Hippocampal formation (tissue), 2 donors: ENCODE measurements around the gene NCOA6.
"Not testable (repeated sequence)": the region's sequence is repeated elsewhere in the genome, so short reads cannot be mapped to it uniquely, and the experiment has no call there.

Experiments used
- DNase-seq, 2 donors: peaks; one replicate each; lab custom pipeline; 2025; lab: John Stamatoyannopoulos, UW

NCOA6 gene

DNA sequence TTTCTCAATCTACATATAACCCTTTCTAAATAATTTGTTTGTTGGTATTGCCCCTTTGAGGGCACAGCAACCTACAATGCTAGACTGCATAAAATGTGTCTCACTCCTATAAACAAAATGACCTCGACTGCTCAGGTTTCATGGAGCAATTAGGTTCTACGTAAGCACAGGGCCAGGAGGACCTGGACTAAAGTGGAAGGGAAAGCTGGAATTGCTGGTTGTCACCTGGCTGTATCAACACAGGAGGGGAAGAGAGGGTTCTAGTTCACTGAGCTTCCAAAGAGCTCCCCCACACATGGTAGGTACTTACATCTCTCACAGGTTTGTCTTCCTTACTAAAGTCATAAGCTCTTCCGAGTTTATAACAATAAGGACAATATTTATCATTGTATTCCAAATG is 51.0 kb downstream of the NCOA6 start:
- no peak for DNase-seq

DNA sequence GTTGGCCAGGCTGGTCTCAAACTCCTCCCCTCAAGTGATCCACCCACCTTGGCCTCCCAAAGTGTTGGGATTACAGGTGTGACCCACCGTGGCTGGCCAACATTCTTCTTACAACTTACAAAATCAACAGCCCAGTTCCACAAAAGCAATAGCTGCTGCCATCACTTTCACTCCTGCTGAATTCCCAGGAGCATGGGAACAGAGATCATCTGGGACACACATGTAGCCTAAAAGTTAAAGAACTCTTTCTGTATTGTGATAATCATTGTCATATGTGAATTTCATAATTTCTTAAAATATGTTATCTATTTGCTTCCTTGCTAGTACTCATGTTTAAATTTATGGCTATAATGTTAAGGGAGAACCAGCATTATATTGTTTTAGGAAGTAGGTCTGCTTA is 51.7 kb downstream of the NCOA6 start:
- no peak for DNase-seq

DNA sequence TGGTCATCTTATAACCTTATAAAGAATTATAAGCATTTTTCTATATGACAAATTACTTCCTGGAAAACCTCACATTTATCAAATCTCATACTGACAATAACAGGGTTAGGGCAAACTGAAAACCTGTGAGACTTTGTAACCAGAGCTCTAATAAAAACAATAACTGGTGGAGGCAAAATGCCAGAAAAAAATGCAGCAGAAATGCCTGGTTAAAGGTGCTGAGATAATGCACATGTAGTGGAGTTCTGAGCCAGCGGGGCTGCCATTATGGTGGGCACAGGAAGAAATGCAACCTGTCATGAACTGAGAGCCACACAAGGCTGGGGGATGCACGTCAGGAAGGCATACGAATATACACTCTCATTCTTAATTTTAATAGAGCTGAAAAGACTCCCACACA is 53.0 kb downstream of the NCOA6 start:
- no peak for DNase-seq

DNA sequence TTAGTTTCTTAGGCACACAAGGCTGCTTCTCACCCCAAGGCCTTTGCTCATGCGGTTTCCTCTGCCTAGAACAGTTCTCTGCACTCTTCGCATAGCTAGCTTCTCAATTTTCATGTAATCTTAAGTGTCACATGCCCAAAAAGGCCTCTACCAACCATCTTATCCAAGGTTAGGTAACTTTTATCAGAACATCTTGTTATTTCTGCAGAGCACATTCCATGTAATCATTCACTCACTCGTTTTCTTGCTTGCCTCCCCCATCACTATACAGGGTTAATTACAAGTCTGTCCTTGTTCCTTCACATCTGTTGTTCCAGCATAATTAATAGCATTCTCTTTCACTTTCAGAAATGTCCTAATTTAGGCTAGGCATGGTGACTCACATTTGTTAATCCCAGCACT is 53.8 kb downstream of the NCOA6 start:
- no peak for DNase-seq

DNA sequence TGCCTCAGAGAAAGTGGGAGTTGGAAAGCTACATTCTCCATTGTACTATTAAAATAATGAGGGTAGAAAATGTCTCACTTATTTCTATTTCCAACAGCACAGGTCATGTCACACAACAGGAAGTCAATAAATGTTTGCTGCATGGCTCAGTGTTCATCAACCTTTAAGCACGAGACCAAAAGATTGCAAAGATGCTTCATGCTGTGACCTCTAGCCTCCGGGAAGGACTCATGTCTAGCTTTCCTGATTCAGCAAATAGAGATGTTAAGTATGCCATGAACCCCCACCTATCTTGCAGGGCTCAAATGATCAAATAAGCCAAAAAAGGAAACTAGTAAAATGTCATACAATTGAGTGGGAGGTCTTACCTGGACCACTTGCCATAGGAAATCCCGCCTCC is 57.4 kb downstream of the NCOA6 start:
- DNase-seq = no peak

DNA sequence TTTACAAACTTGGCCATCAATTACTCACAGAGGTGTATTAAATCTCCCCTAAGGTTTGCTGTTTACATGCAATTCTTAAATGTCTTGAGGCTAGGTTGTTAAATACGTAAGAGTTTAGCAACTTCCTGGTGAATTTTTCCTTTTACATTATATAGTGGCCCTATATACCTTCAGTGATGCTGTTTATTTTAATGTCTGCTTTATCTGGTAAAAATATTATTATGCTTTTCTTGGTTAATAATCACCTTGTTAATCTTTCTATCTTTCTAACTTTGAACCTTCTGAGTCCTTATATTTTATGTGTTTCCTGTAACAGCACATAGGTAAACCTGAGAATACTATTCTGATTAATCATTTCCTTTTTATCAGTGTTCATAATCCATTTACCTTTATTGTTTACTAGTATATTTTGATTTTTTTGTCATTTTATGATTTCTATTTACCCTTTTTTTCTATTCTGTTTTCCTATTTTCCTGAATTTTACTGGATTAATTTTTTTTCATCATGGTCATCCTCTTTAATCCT is 63.4 kb downstream of the NCOA6 start:
- DNase-seq = no peak

DNA sequence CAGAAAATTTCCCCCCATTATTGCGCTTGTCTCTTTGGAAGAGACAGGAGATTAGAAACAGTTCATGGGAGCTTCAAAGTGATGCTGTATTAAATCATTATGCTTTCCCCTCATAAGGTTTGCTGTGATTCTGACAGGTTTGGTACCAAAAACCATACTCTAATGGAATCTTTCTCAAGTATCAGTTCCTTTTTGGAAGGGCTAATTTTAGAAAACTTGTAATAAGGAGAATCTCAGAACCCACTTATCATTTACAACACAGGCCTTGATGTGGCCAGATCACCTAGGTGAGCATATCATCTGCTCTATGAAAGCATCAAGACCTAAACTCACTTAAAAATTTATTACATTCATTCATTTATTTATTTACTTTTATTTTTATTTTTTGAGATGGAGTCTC is 70.1 kb downstream of the NCOA6 start:
- DNase-seq = no peak

DNA sequence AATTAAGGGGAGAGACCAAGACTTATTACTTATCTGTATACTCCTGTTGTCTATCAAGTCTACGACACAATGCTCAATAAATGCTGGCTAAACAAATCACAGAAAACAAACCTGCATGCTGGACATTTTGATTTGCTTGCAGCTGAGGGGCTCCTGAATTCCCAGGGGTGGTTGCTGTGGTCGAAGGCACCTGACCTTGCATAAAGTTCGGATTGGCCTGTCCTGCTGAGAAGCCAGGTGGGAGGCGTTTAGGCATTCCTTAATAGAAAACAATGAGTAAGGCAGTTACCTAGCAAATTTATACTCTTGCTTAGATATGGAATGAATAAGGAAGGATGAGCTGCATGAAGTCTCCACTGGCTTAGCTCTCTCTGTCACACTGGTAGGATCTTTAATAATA is 70.8 kb downstream of the NCOA6 start:
- DNase-seq = no peak

DNA sequence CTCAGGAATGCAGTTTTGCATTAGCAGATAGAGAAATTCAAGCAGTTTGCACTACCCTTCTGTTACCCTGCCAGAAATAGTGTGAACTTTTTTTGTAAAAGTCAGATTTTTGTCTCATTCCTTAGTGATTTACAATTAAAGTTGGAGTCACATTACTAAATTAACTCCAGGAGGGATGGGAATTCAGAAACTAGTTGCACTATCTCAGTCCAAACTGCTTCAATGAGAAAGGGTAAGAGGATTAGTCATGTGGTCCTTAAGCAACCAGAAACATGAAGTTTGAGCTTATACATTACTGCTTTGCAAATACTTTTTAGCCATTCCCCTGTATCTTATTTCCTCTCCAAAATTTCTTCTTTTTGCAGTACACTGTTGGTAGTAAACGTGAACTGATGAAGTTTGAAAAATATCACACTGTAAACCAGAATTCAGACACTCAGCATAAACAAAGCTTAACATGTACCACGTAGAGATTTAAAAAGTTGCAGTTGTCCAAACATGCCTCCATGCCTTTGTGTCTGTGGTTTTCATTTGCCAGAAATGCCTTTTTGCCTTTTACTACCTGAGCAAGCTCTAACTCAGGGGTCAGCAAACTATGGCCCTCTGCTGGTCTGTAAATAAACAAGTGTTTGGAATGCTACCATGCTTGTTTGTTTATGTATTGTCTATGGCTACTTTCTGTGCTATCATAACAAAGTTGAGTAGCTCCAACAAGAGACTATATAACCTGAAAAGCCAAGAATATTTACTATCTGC is 71.6 kb downstream of the NCOA6 start:
- no peak for DNase-seq

DNA sequence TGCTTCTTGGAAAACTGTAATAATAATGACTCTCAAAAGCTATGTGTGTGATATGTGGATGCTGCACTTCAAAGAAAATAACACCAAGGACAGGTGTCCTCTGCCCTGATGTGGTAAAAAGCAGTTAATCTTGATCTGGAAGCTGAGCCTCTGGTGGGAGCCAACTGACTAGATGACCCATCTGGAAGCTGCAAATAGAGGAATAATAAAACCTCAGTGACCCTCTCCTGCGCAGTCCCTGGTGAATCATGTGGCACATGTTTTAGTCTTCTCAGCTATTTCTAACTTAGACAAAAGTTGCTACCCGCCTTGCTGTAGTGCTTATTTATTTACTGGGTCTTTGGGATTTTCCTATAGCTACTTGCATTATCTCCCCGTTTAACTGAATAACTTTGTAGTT is 74.0 kb downstream of the NCOA6 start:
- DNase-seq = no peak

DNA sequence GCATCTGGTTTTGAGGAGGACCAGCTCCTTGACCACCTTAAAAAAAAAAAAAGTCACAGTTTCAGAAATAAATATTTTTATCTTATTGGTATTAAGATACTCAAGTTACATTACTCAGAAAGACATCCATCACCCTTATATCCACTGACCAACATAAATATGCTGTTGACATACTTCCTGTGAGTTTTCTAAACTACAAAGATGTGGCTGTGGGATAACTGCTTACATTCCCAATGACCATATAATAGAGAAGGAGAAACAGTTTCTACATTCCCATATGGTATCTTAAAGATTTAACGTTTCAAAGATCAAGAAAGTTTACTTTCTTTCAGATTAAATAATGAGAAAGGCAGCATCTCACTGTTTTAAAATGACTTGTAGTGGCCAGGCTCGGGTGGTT is 75.0 kb downstream of the NCOA6 start:
- no peak for DNase-seq

DNA sequence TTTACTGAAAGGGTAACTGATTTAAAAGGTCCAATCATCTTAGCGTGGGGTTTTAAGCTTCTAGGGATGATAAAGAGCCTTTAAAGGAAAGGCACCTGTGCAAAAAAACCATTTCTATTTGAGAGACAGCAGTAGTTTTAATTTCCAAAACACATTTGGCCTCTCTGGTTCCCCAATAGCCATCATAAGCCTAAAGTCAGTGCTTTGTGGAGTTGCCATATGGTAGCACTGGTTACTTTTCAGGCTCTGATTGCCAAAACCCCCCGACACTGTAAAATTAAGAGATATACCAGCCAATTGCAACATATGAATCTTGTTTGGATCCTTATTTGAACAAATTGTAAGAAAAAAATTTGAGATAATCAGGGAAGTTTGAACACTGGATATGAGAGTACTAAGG is 76.7 kb downstream of the NCOA6 start:
- DNase-seq = no peak

DNA sequence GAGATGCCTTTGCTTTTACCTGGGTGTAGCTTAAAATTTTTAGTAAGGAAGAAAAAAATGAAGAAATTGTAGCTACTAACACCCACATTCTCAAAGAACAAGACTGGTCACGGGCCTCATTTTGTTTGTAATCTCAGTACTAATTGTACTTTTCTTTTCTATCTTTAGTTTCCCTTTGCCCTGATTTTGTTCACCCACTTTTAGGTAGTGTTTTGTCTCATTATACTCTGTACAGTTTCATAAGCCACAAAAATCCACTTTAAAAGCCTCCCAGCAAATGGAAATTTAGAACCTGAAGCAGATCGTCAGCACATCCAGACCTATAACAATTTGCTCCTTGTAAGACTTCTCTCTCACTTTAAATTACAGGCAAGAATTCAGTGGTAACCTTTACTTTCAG is 78.0 kb downstream of the NCOA6 start:
- DNase-seq = peak in 1 of 2 donors; percentile 9

DNA sequence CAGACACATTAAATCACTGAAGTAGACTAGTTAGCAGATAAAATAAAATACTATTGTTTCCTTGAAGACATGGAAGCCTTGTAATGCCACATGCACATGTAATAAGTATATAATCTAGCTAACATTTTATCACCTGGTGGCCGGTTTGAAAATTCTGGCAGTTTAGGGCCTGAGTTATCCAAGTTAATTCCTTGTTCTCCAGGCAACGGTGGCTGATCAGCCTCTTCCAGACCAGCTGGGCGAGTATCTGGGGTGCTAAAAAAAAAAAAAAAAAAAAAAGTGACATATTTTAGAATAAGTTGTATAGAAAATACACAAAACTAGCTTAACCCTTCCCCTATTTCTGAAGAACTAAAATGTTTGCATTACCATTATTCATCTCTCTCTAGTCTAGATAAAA is 78.8 kb downstream of the NCOA6 start:
- DNase-seq = no peak

DNA sequence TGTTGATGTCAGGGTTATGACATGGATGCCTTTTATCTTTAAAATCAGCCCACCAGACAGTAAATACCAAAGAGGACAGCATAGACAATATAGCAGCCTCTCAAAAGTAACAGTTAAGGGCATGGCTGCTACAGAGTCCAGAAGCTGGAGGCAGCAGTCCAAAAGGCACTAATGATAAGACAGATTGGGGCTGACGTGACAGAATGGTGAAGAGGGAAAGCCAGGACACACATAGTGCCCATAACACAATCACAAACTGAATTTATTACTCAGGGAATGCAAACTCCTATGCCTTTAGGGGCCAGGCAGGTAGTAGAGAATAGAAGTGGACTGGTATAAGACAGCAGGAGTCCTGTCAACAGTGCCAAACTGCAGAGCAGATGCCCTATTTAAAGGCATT is 80.6 kb downstream of the NCOA6 start:
- no peak for DNase-seq

DNA sequence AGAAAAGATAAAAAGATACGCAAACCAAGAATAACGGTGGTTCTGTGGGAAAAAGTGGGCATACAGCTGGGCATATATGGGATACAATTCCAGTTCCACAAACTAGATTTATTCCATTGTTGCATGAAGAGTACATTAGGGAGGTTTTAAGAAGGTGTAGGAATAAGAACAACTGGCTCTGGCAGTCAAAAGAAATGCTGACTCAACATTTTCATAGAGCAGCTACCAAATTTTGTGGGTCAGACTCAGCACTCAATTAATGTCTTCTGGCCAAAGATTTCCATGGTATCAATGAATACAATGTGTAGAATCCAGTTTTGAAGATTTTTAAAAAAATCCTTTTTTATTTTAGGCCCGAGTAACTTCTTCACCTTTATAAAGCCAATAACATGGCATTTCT is 81.1 kb downstream of the NCOA6 start:
- DNase-seq = no peak

DNA sequence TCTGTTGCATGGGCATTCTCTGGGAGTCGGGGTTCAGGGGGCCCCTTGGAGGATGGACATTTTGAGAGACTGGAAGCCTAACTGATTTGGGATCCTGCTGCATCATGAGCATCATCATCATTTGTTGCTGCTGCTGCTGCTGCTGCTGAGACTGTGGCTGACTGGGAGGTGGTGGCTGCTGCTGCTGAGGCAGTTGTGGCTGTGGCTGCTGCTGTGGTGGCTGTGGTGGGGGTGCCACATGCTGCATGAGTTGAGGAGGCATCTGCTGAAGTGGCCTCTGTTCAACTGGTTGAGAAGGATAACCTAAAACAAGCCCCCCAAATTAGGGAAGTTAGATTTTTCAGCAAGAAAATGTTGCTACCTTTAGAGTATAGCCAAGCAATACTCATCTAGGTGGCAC is 82.4 kb downstream of the NCOA6 start:
- DNase-seq = no peak

DNA sequence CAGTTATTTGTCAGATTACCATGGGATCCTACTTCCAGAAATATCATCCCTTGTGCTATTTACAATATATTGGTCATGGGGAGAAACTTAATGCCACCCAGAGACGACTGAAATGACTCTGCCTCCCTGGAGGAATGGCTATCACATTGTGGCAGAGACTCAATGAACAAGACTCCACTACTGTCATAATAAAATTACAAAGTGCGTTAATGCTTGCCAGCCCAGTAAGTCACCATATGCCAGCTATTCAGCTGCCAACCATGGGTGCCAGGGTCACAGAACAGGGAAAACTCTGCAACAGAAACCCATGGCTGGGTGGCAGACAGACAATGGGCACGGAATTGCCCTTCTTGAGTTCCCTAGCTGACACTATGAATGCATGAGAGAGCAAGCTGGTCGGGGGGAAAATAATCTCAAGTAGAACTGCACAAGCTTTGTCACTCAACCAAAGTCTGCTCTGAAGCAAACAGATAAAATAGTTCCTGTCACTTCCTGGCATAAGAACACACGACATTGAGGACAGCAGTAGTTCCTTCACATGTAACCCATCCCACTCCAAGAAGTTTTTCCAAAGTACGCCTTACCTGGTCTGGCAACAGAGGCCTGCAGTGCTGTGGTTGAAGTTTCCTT is 89.2 kb downstream of the NCOA6 start:
- no peak for DNase-seq

DNA sequence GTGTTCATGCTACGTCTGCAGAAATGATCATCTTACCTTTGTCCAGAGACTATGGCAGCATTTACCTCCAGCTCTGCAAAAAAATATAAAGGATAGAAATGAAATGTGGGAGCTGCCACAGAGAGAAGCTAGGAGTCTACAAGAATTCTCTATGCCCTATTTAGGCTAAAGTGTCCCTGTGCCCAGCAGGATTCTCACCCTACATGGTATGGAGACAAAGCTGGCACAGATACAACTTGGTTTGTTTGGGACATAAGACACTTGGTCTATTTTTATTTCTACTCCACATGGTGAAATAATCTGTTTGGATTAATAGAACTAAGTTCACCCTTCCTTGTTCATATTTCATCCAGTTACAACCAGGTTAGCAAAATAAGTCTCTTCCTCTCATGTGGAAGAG is 92.9 kb downstream of the NCOA6 start:
- DNase-seq = no peak

DNA sequence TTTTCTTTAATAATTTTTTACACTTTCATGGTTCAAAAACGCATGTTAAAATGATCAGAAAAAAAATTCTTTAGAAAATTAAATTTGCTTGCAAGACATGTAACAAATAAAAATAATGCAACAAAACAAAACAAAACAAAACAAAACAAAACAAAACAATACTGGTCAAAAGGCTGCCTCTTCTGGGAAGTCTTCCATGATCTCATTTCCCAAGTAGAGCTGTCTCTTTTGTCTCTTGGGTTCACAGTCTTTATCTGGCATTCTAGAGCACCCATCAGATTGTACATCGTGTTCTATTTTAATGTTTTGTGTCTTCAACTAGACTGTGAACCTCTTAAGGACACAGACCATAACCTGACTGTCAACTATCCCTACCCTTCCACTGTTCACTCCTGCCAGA is 96.0 kb downstream of the NCOA6 start:
- no peak for DNase-seq

DNA sequence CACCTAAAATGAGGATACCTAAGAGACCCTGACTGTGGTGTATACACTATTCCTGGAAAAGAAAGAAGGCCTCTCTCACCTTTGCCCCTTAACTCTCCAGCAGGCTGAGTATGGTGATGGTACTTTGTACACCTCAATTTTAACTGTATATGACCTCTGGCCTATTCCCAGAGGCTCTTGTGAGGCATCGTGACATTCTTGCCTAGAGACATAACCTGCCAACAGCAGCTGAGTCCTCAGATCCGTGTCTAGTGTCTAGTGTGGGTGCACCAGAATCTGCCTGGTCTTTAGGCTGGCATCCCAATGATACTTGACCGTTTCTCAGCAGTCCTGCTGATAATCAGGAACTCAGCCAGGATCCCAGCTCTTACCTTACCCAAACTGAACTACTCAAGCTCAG is 101.3 kb downstream of the NCOA6 start:
- no peak for DNase-seq

DNA sequence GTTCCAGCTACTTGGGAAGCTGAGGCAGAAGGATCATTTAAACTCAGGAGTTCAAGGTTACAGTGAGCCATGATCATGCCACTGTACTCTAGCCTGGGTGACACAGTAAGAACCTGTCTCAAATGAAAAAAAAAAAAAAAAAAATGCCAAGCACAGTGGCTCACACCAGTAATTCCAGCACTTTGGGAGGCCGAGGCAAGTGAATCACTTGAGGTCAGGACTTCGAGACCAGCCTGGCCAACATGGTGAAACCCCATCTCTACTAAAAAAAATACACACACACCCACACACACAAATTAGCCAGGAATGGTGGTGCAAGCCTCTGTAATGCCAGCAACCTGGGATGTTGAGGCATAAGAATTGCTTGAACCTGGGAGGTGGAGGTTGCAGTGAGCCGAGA is 102.9 kb downstream of the NCOA6 start:
- DNase-seq = not testable (repeated sequence)

DNA sequence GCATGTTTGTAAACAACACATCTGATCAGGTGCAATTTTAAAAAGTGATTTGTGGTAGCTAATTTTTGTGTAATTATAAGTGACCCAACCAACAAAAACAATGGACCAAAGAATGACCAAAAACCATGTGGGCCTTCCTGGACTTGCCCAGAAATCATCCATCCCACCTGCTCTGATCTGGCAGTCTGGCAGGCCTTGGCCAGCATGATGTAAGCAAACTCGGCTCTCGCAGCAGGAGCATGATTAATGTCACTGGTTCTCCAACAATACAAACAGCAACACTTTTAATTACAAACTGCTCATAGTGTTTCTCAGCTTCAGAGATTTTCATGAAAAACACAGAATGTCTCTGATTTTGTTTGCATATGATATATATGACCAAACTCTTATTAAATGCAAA is 105.2 kb downstream of the NCOA6 start:
- DNase-seq = peak in 1 of 2 donors; percentile 13
